A549 (cell line): ENCODE measurements around the gene RET. TPM values are rescaled to one million over a fixed set of nuclear protein-coding genes. Genes with fewer than 3 reads are reported as not detected.

ENCODE experiments used
- ATAC-seq, 2 experiments: fragments of 200-7000 bp in 1 of 2; fragments of >200 bp in 1 of 2; cut with Nextera tagmentation in 1 of 2; cut with Tn5 transposase in 1 of 2; 3 replicates each; pipeline versions ENCODE4 v1.8.0 to v1.9.1; 2018 to 2020; ENCODE audit warnings: mild to moderate bottlenecking in 1 of 2, moderate library complexity in 1 of 2
- CTCF ChIA-PET: fragments of 300-600 bp; sonication (Branson Sonifier 250); formaldehyde crosslinking; extraction: SDS; loops from one replicate; lab custom pipeline; 2021; ENCODE audit warnings: antibody characterized with exemption, inconsistent platforms; lab: Yijun Ruan, JAX
- POLR2A ChIA-PET: fragments of 350-600 bp; formaldehyde crosslinking; extraction: SDS; loops from one replicate; lab custom pipeline; 2021; ENCODE audit warnings: antibody characterized with exemption, inconsistent platforms; lab: Yijun Ruan, JAX
- DNase-seq, 2 experiments: peaks; one replicate each; pipeline versions ENCODE4 v3.0.0 to v3.0.0-alpha.2; 2011 to 2016; ENCODE audit warnings: low read depth in 1 of 2, low spot score in 1 of 2
- FAIRE-seq: peaks from 2 replicates; lab custom pipeline; 2011; peaks lifted over from hg19 to GRCh38; lab: Jason Lieb, UNC
- H3K27ac ChIP-seq, 2 experiments: fragments of >200 bp; sonication (Bioruptor Twin); formaldehyde crosslinking; 3 replicates each; pipeline ENCODE4 v1.5.1; 2016 to 2017
- H3K4me1 ChIP-seq: fragments of >200 bp; sonication (Bioruptor Twin); formaldehyde crosslinking; 3 replicates; pipeline ENCODE4 v1.6.1; 2016
- H3K4me2 ChIP-seq: fragments of >200 bp; sonication (Bioruptor Twin); formaldehyde crosslinking; 3 replicates; pipeline ENCODE4 v1.6.1; 2016
- H3K4me3 ChIP-seq: fragments of >200 bp; sonication (Bioruptor Twin); formaldehyde crosslinking; 3 replicates; pipeline ENCODE4 v1.5.1; 2016
- H3K9me3 ChIP-seq: fragments of >200 bp; sonication (Bioruptor Twin); formaldehyde crosslinking; 3 replicates; pipeline ENCODE4 v1.6.1; 2016
- BCL3 ChIP-seq: fragments of >200 bp; sonication (Bioruptor Twin); formaldehyde crosslinking; IDR thresholded peaks from 3 replicates; pipeline ENCODE4 v1.6.1; 2016
- FOSL2 ChIP-seq, 2 experiments: fragments of 450-650 bp in 1 of 2; fragments of >200 bp in 1 of 2; sonication (Bioruptor Twin) in 1 of 2; formaldehyde crosslinking; IDR thresholded peaks; 2 replicates each; pipeline versions ENCODE4 v1.5.0 to v1.6.1; 2016 to 2020; ENCODE audit warnings: mild to moderate bottlenecking in 1 of 2, moderate library complexity in 1 of 2
- HDAC2 ChIP-seq: fragments of 200-600 bp; sonication (generic); IDR thresholded peaks from 2 replicates; pipeline ENCODE4 v1.6.1; 2016
- HOXB13 ChIP-seq: fragments of 250-450 bp; sonication (Bioruptor Pico); IDR thresholded peaks from 2 replicates; pipeline ENCODE4 v1.5.0; 2020; ENCODE audit warnings: low read depth, mild to moderate bottlenecking, moderate library complexity
- HOXB5 ChIP-seq: fragments of 250-450 bp; sonication (Bioruptor Pico); IDR thresholded peaks from 2 replicates; pipeline ENCODE4 v1.5.0; 2020; ENCODE audit warnings: mild to moderate bottlenecking, moderate library complexity
- KDM1A ChIP-seq: fragments of 200-600 bp; sonication (generic); IDR thresholded peaks from 2 replicates; pipeline ENCODE4 v1.6.1; 2016; ENCODE audit warnings: low read depth, mild to moderate bottlenecking
- NFE2L2 ChIP-seq: fragments of 150-350 bp; conservative IDR thresholded peaks from 2 replicates; pipeline ENCODE4 v1.6.1; 2014; ENCODE audit warnings: low read length
- PBX3 ChIP-seq: IDR thresholded peaks from 2 replicates; pipeline ENCODE4 v1.6.1; 2012
- PHF8 ChIP-seq: fragments of 200-600 bp; sonication (generic); IDR thresholded peaks from 2 replicates; pipeline ENCODE4 v1.6.1; 2016; ENCODE audit warnings: low read depth, mild to moderate bottlenecking, antibody characterized with exemption, moderate library complexity, borderline replicate concordance
- RAD21 ChIP-seq, 2 experiments: fragments of >200 bp in 1 of 2; sonication (Bioruptor Twin) in 1 of 2; formaldehyde crosslinking in 1 of 2; IDR thresholded peaks in 1 of 2; conservative IDR thresholded peaks in 1 of 2; 2 replicates in 1 of 2; 3 replicates in 1 of 2; pipeline ENCODE4 v1.6.1; 2012 to 2018; ENCODE audit warnings: inconsistent platforms in 1 of 2
- RCOR1 ChIP-seq: fragments of 150-350 bp; IDR thresholded peaks from 2 replicates; pipeline ENCODE4 v1.6.1; 2014; ENCODE audit warnings: antibody characterized with exemption, low read length, low read depth
- RFX5 ChIP-seq: fragments of 450-650 bp; IDR thresholded peaks from 2 replicates; pipeline ENCODE4 v1.7.1; 2014; ENCODE audit warnings: antibody characterized with exemption, mild to moderate bottlenecking, moderate library complexity
- TP53 ChIP-seq: fragments of 250-450 bp; sonication (Bioruptor Pico); IDR thresholded peaks from 2 replicates; pipeline ENCODE4 v1.5.0; 2021; ENCODE audit warnings: mild to moderate bottlenecking, moderate library complexity
- ZNF302 ChIP-seq: fragments of 250-450 bp; sonication (Bioruptor Pico); IDR thresholded peaks from 2 replicates; pipeline ENCODE4 v1.9.0; 2021; ENCODE audit warnings: inconsistent platforms, mild to moderate bottlenecking, moderate library complexity
- ZSCAN20 ChIP-seq: fragments of 250-450 bp; sonication (Bioruptor Pico); IDR thresholded peaks from 2 replicates; pipeline ENCODE4 v1.8.0; 2022; ENCODE audit warnings: mild to moderate bottlenecking, moderate library complexity
- WGBS: methylation state at CpG from one replicate; pipeline ENCODE4 v1.1.6; 2017; ENCODE audit errors: missing lambda C conversion rate; 5-methylcytosine and 5-hydroxymethylcytosine counted together
- polyA plus RNA-seq, 4 experiments: library from polyadenylated mRNA; depleted of rRNA in 3 of 4; stranded (reverse); fragments of >200 nt; fragmentation: RNase III in 1 of 4; extraction: RNeasy Plus Mini Kit Qiagen cat#74134 plus additional on column Dnase treatment in 1 of 4; gene quantifications; 2 replicates in 3 of 4; 3 replicates in 1 of 4; pipeline ENCODE4 v1.2.3, GENCODE V29; 2011 to 2017
- TF ChIP-seq, protein P1 (sequence below): fragments of 250-450 bp; sonication (Bioruptor Pico); IDR thresholded peaks from 2 replicates; pipeline ENCODE4 v1.5.0; 2021; ENCODE audit warnings: mild to moderate bottlenecking, moderate library complexity, borderline replicate concordance
- TF ChIP-seq, protein P2 (sequence below): fragments of >200 bp; sonication (Bioruptor Twin); formaldehyde crosslinking; IDR thresholded peaks from 2 replicates; pipeline ENCODE4 v1.6.1; 2016

RET gene
- polyA plus RNA-seq, 2 of the 4 experiments (the other 2 are of a cell fraction), result 0.08 to 0.41 TPM

DNA sequence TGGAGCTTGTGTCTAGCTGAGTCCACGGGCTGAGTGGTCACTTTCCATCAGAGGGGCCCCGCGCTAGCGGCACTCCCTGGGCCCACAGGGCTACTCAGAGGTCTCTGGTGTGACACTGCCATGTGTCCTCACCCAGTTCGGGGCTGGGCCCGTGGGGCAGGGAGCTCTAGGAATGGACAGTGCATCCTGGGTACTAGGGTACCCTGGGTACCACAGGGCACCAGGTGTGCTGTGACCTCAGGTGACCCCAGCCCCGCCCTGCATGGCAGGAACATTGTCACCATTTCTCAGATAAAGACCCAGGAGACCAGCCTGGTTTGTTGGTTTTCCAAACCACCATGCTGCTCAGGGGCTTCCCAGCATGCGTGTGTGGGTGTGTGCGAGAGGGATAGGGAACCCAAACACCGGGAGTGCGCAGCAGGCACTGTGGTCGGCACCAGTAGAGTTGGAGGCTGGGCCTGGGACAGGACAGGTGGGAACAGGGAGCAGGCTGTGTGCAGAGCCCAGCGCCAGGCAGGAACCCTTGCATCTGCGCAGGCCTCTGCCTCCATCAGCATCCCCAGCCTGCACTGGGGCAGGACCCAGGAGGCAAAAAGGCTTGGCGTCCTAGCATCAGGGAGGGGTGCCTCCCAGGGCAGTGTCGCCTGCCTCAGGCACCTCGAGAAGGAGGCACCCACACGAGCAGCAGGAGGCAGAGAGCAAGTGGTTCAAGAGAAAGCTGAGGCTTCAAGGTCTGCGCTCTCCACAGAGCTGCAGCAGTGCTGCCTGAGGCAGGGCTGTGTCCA is 42.0 kb downstream of the RET start:
- POLR2A ChIA-PET, result no interaction called here
- ATAC-seq, result no peak
- DNase-seq, result no peak
- no peak overlapping the region for H3K4me2 ChIP-seq
- TF ChIP-seq PBX3, result no peak
- no peak for TF ChIP-seq HOXB13 (CRISPR knock-in tag)
- TF ChIP-seq HOXB5 (CRISPR knock-in tag), result no peak
- TF ChIP-seq RFX5, result no peak
- no peak for TF ChIP-seq KDM1A
- no peak for TF ChIP-seq RAD21 (conservative IDR thresholded peaks at IDR 0.05 in 1 of 2, IDR thresholded peaks at IDR 0.05 in 1 of 2)
- TF ChIP-seq NFE2L2, result no peak
- TF ChIP-seq FOSL2 (IDR thresholded peaks at IDR 0.05), result no peak
- no peak for TF ChIP-seq FOSL2 (CRISPR knock-in tag; IDR thresholded peaks at IDR 0.05)
- TF ChIP-seq, protein P1, sequence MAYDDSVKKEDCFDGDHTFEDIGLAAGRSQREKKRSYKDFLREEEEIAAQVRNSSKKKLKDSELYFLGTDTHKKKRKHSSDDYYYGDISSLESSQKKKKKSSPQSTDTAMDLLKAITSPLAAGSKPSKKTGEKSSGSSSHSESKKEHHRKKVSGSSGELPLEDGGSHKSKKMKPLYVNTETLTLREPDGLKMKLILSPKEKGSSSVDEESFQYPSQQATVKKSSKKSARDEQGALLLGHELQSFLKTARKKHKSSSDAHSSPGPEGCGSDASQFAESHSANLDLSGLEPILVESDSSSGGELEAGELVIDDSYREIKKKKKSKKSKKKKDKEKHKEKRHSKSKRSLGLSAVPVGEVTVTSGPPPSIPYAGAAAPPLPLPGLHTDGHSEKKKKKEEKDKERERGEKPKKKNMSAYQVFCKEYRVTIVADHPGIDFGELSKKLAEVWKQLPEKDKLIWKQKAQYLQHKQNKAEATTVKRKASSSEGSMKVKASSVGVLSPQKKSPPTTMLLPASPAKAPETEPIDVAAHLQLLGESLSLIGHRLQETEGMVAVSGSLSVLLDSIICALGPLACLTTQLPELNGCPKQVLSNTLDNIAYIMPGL (CRISPR knock-in tag), result no peak
- no peak for TF ChIP-seq TP53
- TF ChIP-seq, protein P2, sequence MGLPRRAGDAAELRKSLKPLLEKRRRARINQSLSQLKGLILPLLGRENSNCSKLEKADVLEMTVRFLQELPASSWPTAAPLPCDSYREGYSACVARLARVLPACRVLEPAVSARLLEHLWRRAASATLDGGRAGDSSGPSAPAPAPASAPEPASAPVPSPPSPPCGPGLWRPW, result no peak
- TF ChIP-seq ZNF302 (CRISPR knock-in tag), result no peak
- TF ChIP-seq PHF8, result no peak
- no peak for TF ChIP-seq BCL3
- no peak for TF ChIP-seq RCOR1
- H3K9me3 ChIP-seq, result no peaks in the 10 kb centered on the region
- H3K4me1 ChIP-seq, result no peaks in the 10 kb centered on the region
- FAIRE-seq, result no peak
- CTCF ChIA-PET, result interaction anchor here (1.1 to 1.3 kb wide), 2 partner anchors 8 to 17 kb away, joined by 3 to 5 read pairs; no protein-coding TSS in a partner anchor
- WGBS, result 74% methylated on average over 12 of the region's 19 CpGs
- H3K4me3 ChIP-seq, result no peak overlapping the region
- H3K27ac ChIP-seq, result no peak overlapping the region

- no peak for ATAC-seq
- Histone ChIP-seq H3K4me3 (no peak overlapping the region), H3K4me1 (no peaks in the 10 kb centered on the region), H3K27ac (no peak overlapping the region), H3K9me3 (no peaks in the 10 kb centered on the region), H3K4me2 (no peak overlapping the region)
- no peak for FAIRE-seq
- DNase-seq, result no peak
- 82% methylated on average over 19 of the region's 31 CpGs for WGBS
- CTCF ChIA-PET, result interaction anchor here (1.0 to 1.3 kb wide), 3 partner anchors 9 to 229 kb away, joined by 3 to 6 read pairs (median 5); no protein-coding TSS in a partner anchor
- POLR2A ChIA-PET, result no interaction called here
- TF ChIP-seq ZSCAN20 (CRISPR knock-in tag), result no peak
- no peak for TF ChIP-seq HDAC2
- no peak for TF ChIP-seq FOSL2 (IDR thresholded peaks at IDR 0.05)
- no peak for TF ChIP-seq FOSL2 (CRISPR knock-in tag; IDR thresholded peaks at IDR 0.05)
Measured at GRCh38 chr10:43119416-43120115, 42.7 kb downstream of the RET start.
